Fibroblast of gingiva (primary cell): ENCODE results near the gene SYNDIG1L.

Source experiments
- DNase-seq: peaks from one replicate; pipeline ENCODE4 v3.0.0-alpha.2; 2011; ENCODE audit warnings: low read depth

The SYNDIG1L gene

DNA sequence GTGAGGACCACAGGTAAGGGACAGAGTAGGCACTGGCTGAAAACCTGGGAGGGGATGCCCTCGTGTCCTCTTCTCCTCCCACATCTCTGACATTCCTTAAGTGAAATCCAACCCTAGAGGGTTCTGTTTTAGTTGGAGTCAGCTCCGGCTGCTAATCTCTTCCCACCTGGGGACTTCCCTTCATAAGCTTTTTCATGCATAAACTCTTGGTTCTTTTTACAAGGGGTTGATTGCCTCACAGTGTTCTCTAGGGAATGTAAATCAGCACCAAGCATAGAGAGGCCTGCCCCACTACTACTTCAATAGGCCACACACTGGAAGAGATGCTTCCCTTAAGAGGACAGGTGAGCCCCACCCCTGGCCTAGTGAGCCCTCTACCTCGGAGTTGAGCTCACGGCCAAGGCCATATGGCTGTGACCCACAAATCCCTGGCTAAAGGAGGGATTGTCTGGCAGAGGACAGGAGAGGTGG lies 3.2 kb upstream of the SYNDIG1L start:
- DNase-seq, result no peak

DNA sequence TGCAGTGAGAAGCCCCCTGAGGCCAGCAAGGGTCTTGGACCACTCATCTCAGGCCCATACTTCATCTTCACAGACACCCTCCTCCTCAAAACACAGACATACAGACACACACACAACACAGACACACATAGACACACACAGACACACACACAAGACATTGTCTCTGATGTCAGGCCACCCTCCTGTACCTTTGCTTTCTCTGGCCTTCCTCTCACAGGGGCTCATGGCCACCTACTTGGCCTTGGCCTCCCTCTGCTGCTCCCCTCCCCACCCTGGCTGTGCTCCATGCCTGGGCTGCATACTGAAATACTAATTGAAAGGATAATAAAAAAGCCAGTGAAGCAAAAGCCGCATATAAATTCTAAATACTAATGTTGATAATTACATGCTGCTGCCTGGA lies 1.6 kb upstream of the SYNDIG1L start:
- no peak for DNase-seq

- DNase-seq, result no peak
Measured at GRCh38 chr14:74425525-74426201, 347 bp downstream of the SYNDIG1L start.

DNA sequence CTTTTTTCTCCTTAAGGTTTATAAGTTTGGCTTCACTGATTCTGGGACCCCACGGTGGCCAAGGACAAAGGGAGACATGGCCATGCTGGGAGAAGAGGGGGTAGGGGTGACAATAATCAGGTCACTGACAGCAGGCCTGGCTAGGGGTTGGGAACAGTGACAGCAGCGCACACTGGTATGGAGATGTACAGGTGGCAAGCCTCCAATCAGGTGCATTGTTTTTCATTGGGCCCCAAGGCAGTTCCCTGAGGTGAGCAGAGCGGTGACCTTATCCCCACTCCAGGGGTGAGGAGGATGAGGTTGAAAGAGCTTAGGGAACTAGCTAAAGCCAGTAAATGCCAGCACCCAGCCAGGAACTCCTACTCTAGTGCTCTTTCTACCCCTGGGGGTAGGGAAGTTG lies 1.4 kb downstream of the SYNDIG1L start:
- no peak for DNase-seq

GRCh38 chr14:74423246-74423645 lies 2.8 kb downstream of the SYNDIG1L start:
- no peak for DNase-seq

- no peak for DNase-seq
Measured at GRCh38 chr14:74421981-74422380, 4.0 kb downstream of the SYNDIG1L start.

- no peak for DNase-seq
Measured at GRCh38 chr14:74419086-74419485, 6.9 kb downstream of the SYNDIG1L start.

GRCh38 chr14:74418031-74418430 lies 8.0 kb downstream of the SYNDIG1L start:
- no peak for DNase-seq

GRCh38 chr14:74417611-74418010 lies 8.4 kb downstream of the SYNDIG1L start:
- DNase-seq, result no peak

- no peak for DNase-seq
Measured at GRCh38 chr14:74417201-74417600, 8.8 kb downstream of the SYNDIG1L start.

- no peak for DNase-seq
Measured at GRCh38 chr14:74415115-74415437, 10.9 kb downstream of the SYNDIG1L start.

- no peak for DNase-seq
Measured at GRCh38 chr14:74414403-74415114, 11.5 kb downstream of the SYNDIG1L start.

DNA sequence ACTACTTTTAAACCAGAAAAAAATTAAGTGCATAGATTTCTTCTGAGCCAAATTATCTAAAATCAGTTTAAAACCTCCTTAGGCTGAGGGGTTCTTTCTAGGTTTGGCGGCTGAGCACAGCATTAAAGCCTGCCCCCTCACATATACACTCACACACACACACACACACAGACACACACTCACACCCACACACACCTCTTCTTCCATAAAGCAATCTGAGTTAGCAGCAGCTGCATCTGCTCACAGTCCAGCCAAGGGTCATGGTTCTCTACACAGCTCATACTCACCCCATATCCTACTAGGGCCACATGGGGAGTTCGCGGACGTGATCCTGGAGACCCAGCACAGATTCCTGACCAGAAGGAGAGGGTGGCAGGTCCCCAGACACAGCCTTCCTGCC lies 12.4 kb downstream of the SYNDIG1L start:
- no peak for DNase-seq

- no peak for DNase-seq
Measured at GRCh38 chr14:74412753-74413152, 13.3 kb downstream of the SYNDIG1L start.

GRCh38 chr14:74411671-74412070 lies 14.3 kb downstream of the SYNDIG1L start:
- no peak for DNase-seq

GRCh38 chr14:74409441-74409840 lies 16.6 kb downstream of the SYNDIG1L start:
- DNase-seq, result no peak

- DNase-seq, result no peak
Measured at GRCh38 chr14:74408870-74409269, 17.1 kb downstream of the SYNDIG1L start.

DNA sequence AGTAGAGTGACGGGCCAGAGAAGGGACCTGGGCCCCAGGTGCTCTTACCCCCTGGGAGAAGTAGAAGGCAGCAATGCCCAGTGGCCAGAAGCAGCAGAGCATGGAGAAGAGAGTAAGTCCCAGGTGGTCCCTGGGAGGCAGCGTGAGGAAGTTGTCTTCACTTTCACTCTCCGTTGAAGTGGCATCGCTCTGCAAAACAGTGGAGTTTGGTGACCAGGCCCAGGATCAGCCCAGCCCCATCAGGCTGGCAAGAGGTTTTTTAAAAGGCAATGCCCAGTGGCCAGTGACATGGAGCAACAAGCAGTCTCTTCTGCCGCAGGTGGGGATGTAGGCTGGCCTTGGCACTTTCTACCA lies 18.2 kb downstream of the SYNDIG1L start:
- DNase-seq, result no peak

- no peak for DNase-seq
Measured at GRCh38 chr14:74407021-74407800, 18.8 kb downstream of the SYNDIG1L start.

DNA sequence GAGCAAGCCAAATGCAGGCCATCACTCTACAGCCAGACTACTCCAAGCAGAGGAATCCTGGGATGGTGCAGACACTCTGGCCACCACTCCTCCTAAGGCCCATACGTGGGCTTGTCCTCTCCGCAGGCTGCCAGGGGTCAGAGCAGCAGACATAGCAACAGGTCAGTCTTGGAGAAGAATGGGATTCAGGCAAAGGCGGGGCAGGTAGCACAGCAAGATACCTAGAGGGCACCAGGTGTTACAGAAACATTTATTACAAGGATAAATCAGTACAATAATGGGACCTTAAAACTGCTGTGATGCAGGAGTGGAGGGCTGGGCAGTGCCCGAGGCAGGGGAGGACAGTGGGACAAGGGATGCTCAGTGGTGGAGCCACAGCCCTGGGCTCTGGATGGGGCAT lies 20.3 kb downstream of the SYNDIG1L start:
- DNase-seq, result no peak

GRCh38 chr14:74404435-74404834 lies 21.6 kb downstream of the SYNDIG1L start:
- DNase-seq, result no peak

GRCh38 chr14:74403619-74404417 lies 22.2 kb downstream of the SYNDIG1L start:
- DNase-seq, result no peak
